Muscle layer of duodenum (tissue), 2 donors: ENCODE measurements around the gene SEMA6C.
"Not testable (repeated sequence)": the region's sequence is repeated elsewhere in the genome, so short reads cannot be mapped to it uniquely, and the experiment has no call there.

Source experiments
- H3K27ac ChIP-seq: one replicate; pipeline ENCODE4 v1.7.0; 2013; ENCODE audit warnings: mild to moderate bottlenecking, low read length
- H3K27me3 ChIP-seq: one replicate; pipeline ENCODE4 v1.7.0; 2013; ENCODE audit warnings: low read depth, mild to moderate bottlenecking, control low read depth, low read length
- H3K36me3 ChIP-seq, 2 donors: one replicate each; pipeline ENCODE4 v1.7.0; 2013; ENCODE audit warnings: low read length in 2 of 2, control low read depth in 1 of 2, mild to moderate bottlenecking in 1 of 2; ENCODE audit not compliant: insufficient read depth in 2 of 2, control insufficient read depth in 1 of 2
- H3K4me1 ChIP-seq, 2 donors: one replicate each; pipeline ENCODE4 v1.7.0; 2013; ENCODE audit warnings: low read length in 2 of 2, mild to moderate bottlenecking in 2 of 2, control low read depth in 1 of 2, moderate library complexity in 1 of 2; ENCODE audit not compliant: insufficient read depth in 2 of 2, control insufficient read depth in 1 of 2
- H3K4me3 ChIP-seq, 2 donors: one replicate each; pipeline ENCODE4 v1.7.0; 2013; ENCODE audit warnings: low read length in 2 of 2, low read depth in 1 of 2, mild to moderate bottlenecking in 1 of 2
- H3K9me3 ChIP-seq, 2 donors: one replicate each; pipeline ENCODE4 v1.7.0; 2013; ENCODE audit warnings: low read length in 2 of 2, control low read depth in 1 of 2, mild to moderate bottlenecking in 1 of 2; ENCODE audit not compliant: control insufficient read depth in 1 of 2
- donor health status: healthy.

SEMA6C gene

DNA sequence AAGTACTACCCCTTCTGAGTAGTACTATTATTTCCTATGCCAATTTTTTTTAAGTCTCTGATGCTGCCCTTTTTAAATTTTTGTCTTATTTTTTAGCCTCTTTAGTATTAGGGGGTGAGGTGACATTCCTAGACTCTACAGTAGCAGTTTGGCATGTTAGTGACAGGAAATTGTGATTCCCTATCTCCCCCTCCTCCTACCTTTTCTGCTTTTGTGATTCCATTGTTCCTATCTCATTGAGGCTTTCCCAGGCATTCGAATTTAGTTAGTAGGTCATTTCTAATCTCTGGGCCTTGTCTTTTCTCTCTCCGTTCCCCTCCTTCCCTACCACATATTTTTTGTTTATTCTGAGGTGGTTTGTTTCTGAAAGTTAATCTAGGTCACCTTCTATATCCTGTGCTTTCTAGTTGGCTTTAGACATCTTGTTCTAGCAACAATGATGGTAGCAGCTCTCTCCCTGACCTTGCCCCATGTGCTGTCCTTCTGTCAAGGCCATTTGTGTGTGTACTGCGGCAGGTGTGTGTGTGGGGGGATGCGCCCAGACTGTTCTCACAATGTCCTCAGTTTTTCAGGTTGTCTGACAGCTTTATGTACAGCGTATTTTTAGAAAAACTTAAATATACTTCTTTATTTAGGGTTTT is 21.5 kb downstream of the SEMA6C start:
- Histone ChIP-seq H3K27me3 (no peaks in the 10 kb centered on the region), H3K4me1 (no peaks in the 10 kb centered on the region), H3K9me3 (no peaks in the 10 kb centered on the region), H3K27ac (no peak overlapping the region), H3K4me3 (no peak overlapping the region), H3K36me3 (no peaks in the 10 kb centered on the region)

DNA sequence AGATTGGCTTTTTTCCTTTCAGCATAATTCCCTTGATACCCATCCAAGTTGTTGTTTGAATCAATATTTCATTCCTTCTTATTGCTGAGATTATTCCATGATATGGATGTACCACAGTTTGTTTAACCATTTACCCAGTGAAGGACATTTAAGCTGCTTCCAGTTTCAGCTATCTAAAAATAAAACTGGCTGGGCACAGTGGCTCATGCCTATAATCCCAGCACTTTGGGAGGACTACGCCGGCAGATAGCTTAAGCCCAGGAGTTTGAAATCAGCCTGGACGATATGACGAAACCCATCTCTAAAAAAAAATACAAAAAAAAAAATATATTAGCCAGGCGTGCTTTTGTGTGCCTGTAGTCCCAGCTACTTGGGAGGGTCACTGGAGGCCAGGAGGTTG is 32.6 kb downstream of the SEMA6C start:
- H3K4me1 ChIP-seq: no peaks in the 10 kb centered on the region
- no peak overlapping the region for H3K4me3 ChIP-seq
- peaks cover 8 to 11% of the 10 kb centered on the region in 2 donors for H3K36me3 ChIP-seq
- H3K27me3 ChIP-seq: no peaks in the 10 kb centered on the region
- H3K27ac ChIP-seq: no peak overlapping the region
- H3K9me3 ChIP-seq: no peaks in the 10 kb centered on the region

DNA sequence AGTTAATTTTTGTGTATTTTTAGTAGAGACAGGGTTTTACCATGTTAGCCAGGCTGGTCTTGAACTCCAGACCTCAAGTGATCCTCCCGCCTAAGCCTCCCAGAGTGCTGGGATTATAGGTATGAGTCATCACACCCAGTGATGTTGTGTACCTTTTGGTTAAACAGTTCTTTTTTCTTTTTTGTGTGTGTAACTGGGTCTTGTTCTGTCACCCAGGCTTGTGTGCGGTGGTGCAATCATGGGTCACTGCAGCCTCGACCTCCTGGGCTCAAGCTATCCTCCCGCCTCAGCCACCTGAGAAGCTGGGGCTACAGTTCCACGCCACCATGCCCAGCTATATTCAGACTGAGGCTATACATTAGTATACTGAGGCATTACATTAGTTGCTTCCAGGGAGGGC is 38.1 kb downstream of the SEMA6C start:
- Histone ChIP-seq H3K27me3 (no peaks in the 10 kb centered on the region), H3K9me3 (no peaks in the 10 kb centered on the region), H3K4me3 (no peak overlapping the region), H3K36me3 (peaks cover 4 to 20% of the 10 kb centered on the region in 2 donors), H3K27ac (no peak overlapping the region), H3K4me1 (no peaks in the 10 kb centered on the region)

DNA sequence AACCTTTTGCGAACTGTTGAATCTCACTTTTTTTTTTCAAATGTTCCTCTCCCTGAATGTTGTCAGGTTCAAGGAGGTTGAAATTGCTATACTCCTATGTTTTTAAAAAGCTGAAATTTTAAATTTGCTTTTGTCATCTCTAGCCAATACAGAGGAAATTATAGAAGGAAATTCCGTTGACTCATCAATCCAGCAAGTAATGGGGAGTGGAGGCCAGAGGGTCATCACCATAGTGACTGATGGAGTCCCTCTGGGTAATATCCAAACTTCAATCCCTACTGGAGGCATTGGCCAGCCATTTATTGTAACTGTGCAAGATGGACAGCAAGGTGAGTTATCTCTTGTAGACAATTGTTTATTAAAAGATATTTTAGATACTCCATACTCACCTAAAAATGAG is 39.5 kb downstream of the SEMA6C start:
- H3K9me3 ChIP-seq: no peaks in the 10 kb centered on the region
- H3K27ac ChIP-seq: no peak overlapping the region
- no peaks in the 10 kb centered on the region for H3K4me1 ChIP-seq
- H3K27me3 ChIP-seq: no peaks in the 10 kb centered on the region
- H3K4me3 ChIP-seq: no peak overlapping the region
- H3K36me3 ChIP-seq: peaks cover 4 to 20% of the 10 kb centered on the region in 2 donors

DNA sequence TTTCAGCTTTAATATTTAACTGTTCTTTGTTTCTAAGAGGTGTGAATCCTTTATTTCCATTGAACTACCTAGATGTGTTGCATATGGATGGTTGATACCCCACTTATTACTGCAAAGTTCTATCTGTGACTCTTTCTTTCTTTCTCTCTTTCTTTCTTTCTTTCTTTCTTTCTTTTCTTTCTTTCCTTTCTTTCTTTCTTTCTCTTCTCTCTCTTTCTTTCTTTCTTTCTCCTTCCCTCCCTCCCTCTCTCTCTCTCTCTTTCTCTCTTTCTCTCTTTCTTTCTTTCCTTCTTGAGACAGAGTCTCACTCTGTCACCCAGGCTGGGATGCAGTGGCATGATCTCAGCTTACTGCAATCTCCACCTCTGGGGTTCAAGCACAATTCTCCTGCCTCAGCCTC is 41.8 kb downstream of the SEMA6C start:
- no peaks in the 10 kb centered on the region for H3K9me3 ChIP-seq
- no peaks in the 10 kb centered on the region for H3K4me1 ChIP-seq
- H3K27ac ChIP-seq: no peak overlapping the region
- H3K4me3 ChIP-seq: no peak overlapping the region
- no peaks in the 10 kb centered on the region for H3K27me3 ChIP-seq
- peaks cover 4 to 20% of the 10 kb centered on the region in 2 donors for H3K36me3 ChIP-seq

DNA sequence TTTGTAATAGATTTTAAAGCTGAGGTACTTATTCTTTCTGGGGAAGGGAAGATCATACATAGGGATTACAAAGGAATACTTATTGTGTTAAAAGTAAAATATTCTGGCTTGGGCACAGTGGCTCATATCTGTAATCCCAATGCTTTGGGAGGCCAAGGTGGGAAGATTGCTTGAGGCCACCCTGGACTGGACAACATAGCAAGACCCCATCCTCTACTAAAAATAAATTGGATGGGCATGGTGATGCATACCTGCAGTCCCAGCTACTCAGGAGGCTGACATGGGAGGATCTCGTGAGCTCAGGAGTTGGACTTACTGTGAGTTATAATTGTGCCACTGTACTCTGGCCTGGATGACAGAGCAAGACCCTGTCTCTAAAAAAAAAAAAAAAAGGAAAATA is 48.3 kb downstream of the SEMA6C start:
- no peaks in the 10 kb centered on the region for H3K27me3 ChIP-seq
- H3K36me3 ChIP-seq: peaks cover 0 to 13% of the 10 kb centered on the region in 2 donors
- no peak overlapping the region for H3K4me3 ChIP-seq
- H3K9me3 ChIP-seq: no peaks in the 10 kb centered on the region
- no peaks in the 10 kb centered on the region for H3K4me1 ChIP-seq
- H3K27ac ChIP-seq: no peak overlapping the region

DNA sequence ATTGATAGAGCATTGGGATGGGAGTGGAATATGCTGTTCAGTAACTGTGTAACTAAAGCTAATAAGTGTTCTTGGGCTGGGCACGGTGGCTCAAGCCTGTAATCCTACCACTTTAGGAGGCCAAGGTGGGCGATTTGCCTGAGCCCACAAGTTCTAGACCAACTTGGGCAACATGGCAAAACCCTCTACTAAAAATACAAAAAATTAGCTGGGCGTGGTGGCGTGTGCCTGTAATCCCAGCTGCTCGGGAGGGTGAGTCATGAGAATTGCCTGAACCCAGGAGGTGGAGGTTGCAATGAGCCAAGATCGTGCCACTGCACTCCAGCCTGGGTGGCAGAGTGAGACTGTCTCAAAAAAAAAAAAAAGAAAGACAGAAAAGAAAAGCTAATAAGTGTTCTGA is 49.0 kb downstream of the SEMA6C start:
- H3K36me3 ChIP-seq: peaks cover 0 to 13% of the 10 kb centered on the region in 2 donors
- H3K4me1 ChIP-seq, H3K4me3 ChIP-seq, H3K27me3 ChIP-seq, H3K27ac ChIP-seq, H3K9me3 ChIP-seq: not testable (repeated sequence)

DNA sequence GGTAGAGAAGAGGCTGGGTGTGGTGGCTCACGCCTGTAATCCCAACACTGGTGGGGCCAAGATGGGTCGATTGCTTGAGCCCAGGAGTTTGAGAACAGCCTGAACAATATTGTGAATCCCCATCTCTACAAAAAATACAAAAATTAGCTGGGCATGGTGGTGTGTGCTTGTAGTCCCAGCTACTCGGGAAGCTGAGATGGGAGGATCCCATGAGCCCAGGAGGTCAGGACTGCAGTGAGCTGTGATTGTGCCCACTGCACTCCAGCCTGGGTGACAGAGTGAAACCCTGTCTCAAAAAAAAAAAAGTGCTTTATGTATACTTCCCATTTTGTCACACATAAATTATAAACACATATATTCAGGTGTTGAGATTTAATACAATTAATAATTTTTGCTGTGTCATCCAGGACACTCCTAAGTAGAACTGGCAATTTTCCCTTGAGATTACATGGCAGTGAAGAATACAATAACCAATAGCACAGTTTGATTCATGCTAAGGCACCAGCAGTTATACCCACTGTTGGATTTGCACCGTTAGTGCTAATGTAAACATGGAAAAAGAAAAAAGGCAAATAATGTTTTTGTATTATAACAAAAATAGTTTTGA is 60.4 kb downstream of the SEMA6C start:
- H3K27me3 ChIP-seq: no peaks in the 10 kb centered on the region
- no peaks in the 10 kb centered on the region for H3K9me3 ChIP-seq

More for the DNA sequence above, 60.4 kb downstream of the SEMA6C start:
- H3K27ac ChIP-seq: no peak overlapping the region
- no peak overlapping the region for H3K4me3 ChIP-seq
- H3K36me3 ChIP-seq: no peaks in the 10 kb centered on the region
- H3K4me1 ChIP-seq: no peaks in the 10 kb centered on the region
